MM.1S (cell line): ENCODE results near the gene NOD2.

Experiments used
- DNase-seq: peaks from one replicate; pipeline ENCODE4 v3.0.0-alpha.2; 2015
- H2AFZ ChIP-seq: fragments of 300-600 bp; sonication (generic); 2 replicates; pipeline ENCODE4 v1.6.0; 2016; ENCODE audit warnings: antibody characterized with exemption, low read length
- H3F3A ChIP-seq: fragments of 300-600 bp; sonication (generic); 2 replicates; pipeline ENCODE4 v1.6.1; 2016; ENCODE audit warnings: mild to moderate bottlenecking, antibody characterized with exemption, low read length, moderate library complexity, mixed read lengths; ENCODE audit not compliant: insufficient read depth
- H3K27ac ChIP-seq: fragments of 300-600 bp; sonication (generic); 2 replicates; pipeline ENCODE4 v1.5.1; 2016; ENCODE audit warnings: mild to moderate bottlenecking, low read length
- H3K27me3 ChIP-seq: fragments of 300-600 bp; sonication (generic); replicated peaks from 2 replicates; pipeline ENCODE4 v1.6.0; 2016; ENCODE audit warnings: low read length; ENCODE audit not compliant: insufficient read depth
- H3K36me3 ChIP-seq: fragments of 300-600 bp; sonication (generic); replicated peaks from 2 replicates; pipeline ENCODE4 v1.6.1; 2016; ENCODE audit warnings: mild to moderate bottlenecking, low read length, mixed read lengths; ENCODE audit not compliant: insufficient read depth
- H3K4me1 ChIP-seq: fragments of 300-600 bp; sonication (generic); 2 replicates; pipeline ENCODE4 v1.6.1; 2016; ENCODE audit warnings: low read length, mixed read lengths
- H3K4me2 ChIP-seq: fragments of 300-600 bp; sonication (generic); 2 replicates; pipeline ENCODE4 v1.6.0; 2016; ENCODE audit warnings: low read depth, low read length
- H3K4me3 ChIP-seq: fragments of 300-600 bp; sonication (generic); 2 replicates; pipeline ENCODE4 v1.5.1; 2016; ENCODE audit warnings: low read length, mixed read lengths
- H3K79me2 ChIP-seq: fragments of 300-600 bp; sonication (generic); 2 replicates; pipeline ENCODE4 v1.6.1; 2016; ENCODE audit warnings: mixed run types, low read length, mixed read lengths
- H3K9ac ChIP-seq: fragments of 300-600 bp; sonication (generic); 2 replicates; pipeline ENCODE4 v1.6.1; 2016; ENCODE audit warnings: low read length, mixed read lengths
- H3K9me2 ChIP-seq: fragments of 300-600 bp; sonication (generic); replicated peaks from 2 replicates; pipeline ENCODE4 v1.6.1; 2016; ENCODE audit warnings: mild to moderate bottlenecking, low read length, mixed read lengths; ENCODE audit not compliant: insufficient read depth
- H3K9me3 ChIP-seq: fragments of 300-600 bp; sonication (generic); replicated peaks from 2 replicates; pipeline ENCODE4 v1.6.1; 2016; ENCODE audit warnings: mild to moderate bottlenecking, low read length, mixed read lengths; ENCODE audit not compliant: insufficient read depth
- H4K20me1 ChIP-seq: fragments of 300-600 bp; sonication (generic); 2 replicates; pipeline ENCODE4 v1.6.1; 2016; ENCODE audit warnings: mild to moderate bottlenecking, low read length, moderate library complexity, mixed read lengths; ENCODE audit not compliant: insufficient read depth
- CTCF ChIP-seq: fragments of 300-600 bp; sonication (generic); IDR thresholded peaks from 2 replicates; pipeline ENCODE4 v1.5.1; 2016; ENCODE audit warnings: antibody characterized with exemption, low read length, mixed read lengths
- EZH2 ChIP-seq: fragments of 300-600 bp; sonication (generic); optimal IDR thresholded peaks from 2 replicates; pipeline ENCODE3; 2017; ENCODE audit warnings: low read depth, mild to moderate bottlenecking, antibody characterized with exemption, low read length, mixed read lengths
- EZH2phosphoT487 ChIP-seq: fragments of 300-600 bp; sonication (generic); IDR thresholded peaks from 2 replicates; pipeline ENCODE4 v1.6.1; 2018; ENCODE audit warnings: antibody characterized with exemption, low read length

The NOD2 gene

GRCh38 chr16:50657241-50657640 is 36.2 kb upstream of the NOD2 start:
- Histone ChIP-seq H3K36me3 (no peaks in the 10 kb centered on the region), H3K27ac (no peak overlapping the region), H3K4me2 (no peak overlapping the region), H4K20me1 (no peaks in the 10 kb centered on the region), H3K79me2 (no peaks in the 10 kb centered on the region), H3K9me2 (no peaks in the 10 kb centered on the region), H3K27me3 (no peaks in the 10 kb centered on the region), H2AFZ (no peak overlapping the region), H3K4me1 (no peaks in the 10 kb centered on the region), H3F3A (no peaks in the 10 kb centered on the region), H3K9ac (no peak overlapping the region), H3K9me3 (no peaks in the 10 kb centered on the region), H3K4me3 (no peak overlapping the region)
- TF ChIP-seq CTCF = no peak
- no peak for TF ChIP-seq EZH2
- TF ChIP-seq EZH2phosphoT487 = no peak
- DNase-seq = no peak

- no peak for TF ChIP-seq CTCF
- no peak for TF ChIP-seq EZH2phosphoT487
- Histone ChIP-seq H3K79me2 (no peaks in the 10 kb centered on the region), H3K27me3 (no peaks in the 10 kb centered on the region), H2AFZ (no peak overlapping the region), H3K9ac (no peak overlapping the region), H3K9me3 (no peaks in the 10 kb centered on the region), H3K4me2 (no peak overlapping the region), H3K4me3 (no peak overlapping the region), H3K9me2 (no peaks in the 10 kb centered on the region), H3F3A (no peaks in the 10 kb centered on the region), H4K20me1 (no peaks in the 10 kb centered on the region), H3K36me3 (no peaks in the 10 kb centered on the region), H3K4me1 (no peaks in the 10 kb centered on the region), H3K27ac (no peak overlapping the region)
- no peak for DNase-seq
Observed at GRCh38 chr16:50659806-50660205, 33.6 kb upstream of the NOD2 start.

- Histone ChIP-seq H3K79me2 (no peaks in the 10 kb centered on the region), H3K4me1 (no peaks in the 10 kb centered on the region), H3K36me3 (no peaks in the 10 kb centered on the region), H4K20me1 (no peaks in the 10 kb centered on the region), H3K9me2 (no peaks in the 10 kb centered on the region), H3K27ac (no peak overlapping the region), H3K9ac (no peak overlapping the region), H3K4me3 (no peak overlapping the region), H3K27me3 (no peaks in the 10 kb centered on the region), H3K9me3 (no peaks in the 10 kb centered on the region), H3K4me2 (no peak overlapping the region), H2AFZ (no peak overlapping the region), H3F3A (no peaks in the 10 kb centered on the region; the same call in 1 of the 2 replicates)
- DNase-seq = no peak
- TF ChIP-seq EZH2 (no peak), EZH2phosphoT487 (no peak), CTCF (no peak)
Observed at GRCh38 chr16:50662306-50662940, 31.0 kb upstream of the NOD2 start.
